Left ventricle myocardium inferior (tissue), 1 donor: Measurements from ENCODE around the gene BANK1. TPM values are rescaled to one million over a fixed set of nuclear protein-coding genes. Genes with fewer than 3 reads are reported as not detected.

ENCODE experiments used
- DNase-seq: peaks from one replicate; pipeline ENCODE4 v3.0.0-alpha.2; 2020
- H3K27ac ChIP-seq: fragments of 200-600 bp; replicated peaks from 2 replicates; pipeline ENCODE4 v1.8.0; 2021
- H3K27me3 ChIP-seq: fragments of 200-600 bp; 2 replicates; pipeline ENCODE4 v1.8.0; 2021; ENCODE audit warnings: low read depth
- H3K36me3 ChIP-seq: fragments of 200-600 bp; 2 replicates; pipeline ENCODE4 v1.8.0; 2021
- H3K4me1 ChIP-seq: fragments of 200-600 bp; 2 replicates; pipeline ENCODE4 v1.8.0; 2021
- H3K4me3 ChIP-seq: fragments of 200-600 bp; 2 replicates; pipeline ENCODE4 v1.8.0; 2021; ENCODE audit warnings: mild to moderate bottlenecking, moderate library complexity
- H3K9me3 ChIP-seq: fragments of 200-600 bp; replicated peaks from 2 replicates; pipeline ENCODE4 v1.8.0; 2021
- intact Hi-C: fragments of 100-400 bp; cut with micrococcal nuclease; formaldehyde crosslinking; loops from one replicate; pipeline ENCODE4 v1.11.0; 2022
- total RNA-seq: library from RNA; stranded (reverse); fragmentation: NEBNext Ultra II Directional; extraction: Animal tissue kit (Norgen Biotek cat#: 25700); gene quantifications from one replicate; pipeline ENCODE4 v1.2.1, GENCODE V29; 2021
- TF ChIP-seq, protein P1 (sequence below): fragments of 200-600 bp; IDR thresholded peaks from 2 replicates; pipeline ENCODE4 v1.8.0; 2021; ENCODE audit warnings: antibody characterized with exemption, mild to moderate bottlenecking, borderline replicate concordance
- donor health status: DM: no; HTN: yes; CAD: no; lungs with severe emphysema.

BANK1 gene
- total RNA-seq, 1 donor from 2014 or later: 0.08 TPM

GRCh38 chr4:102105983-102106382 is 315.5 kb downstream of the BANK1 start:
- TF ChIP-seq, protein P1, sequence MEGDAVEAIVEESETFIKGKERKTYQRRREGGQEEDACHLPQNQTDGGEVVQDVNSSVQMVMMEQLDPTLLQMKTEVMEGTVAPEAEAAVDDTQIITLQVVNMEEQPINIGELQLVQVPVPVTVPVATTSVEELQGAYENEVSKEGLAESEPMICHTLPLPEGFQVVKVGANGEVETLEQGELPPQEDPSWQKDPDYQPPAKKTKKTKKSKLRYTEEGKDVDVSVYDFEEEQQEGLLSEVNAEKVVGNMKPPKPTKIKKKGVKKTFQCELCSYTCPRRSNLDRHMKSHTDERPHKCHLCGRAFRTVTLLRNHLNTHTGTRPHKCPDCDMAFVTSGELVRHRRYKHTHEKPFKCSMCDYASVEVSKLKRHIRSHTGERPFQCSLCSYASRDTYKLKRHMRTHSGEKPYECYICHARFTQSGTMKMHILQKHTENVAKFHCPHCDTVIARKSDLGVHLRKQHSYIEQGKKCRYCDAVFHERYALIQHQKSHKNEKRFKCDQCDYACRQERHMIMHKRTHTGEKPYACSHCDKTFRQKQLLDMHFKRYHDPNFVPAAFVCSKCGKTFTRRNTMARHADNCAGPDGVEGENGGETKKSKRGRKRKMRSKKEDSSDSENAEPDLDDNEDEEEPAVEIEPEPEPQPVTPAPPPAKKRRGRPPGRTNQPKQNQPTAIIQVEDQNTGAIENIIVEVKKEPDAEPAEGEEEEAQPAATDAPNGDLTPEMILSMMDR: no peak
- Histone ChIP-seq H3K9me3 (peaks cover 59% of the 10 kb centered on the region), H3K27me3 (no peaks in the 10 kb centered on the region), H3K4me1 (no peaks in the 10 kb centered on the region), H3K4me3 (no peak overlapping the region), H3K36me3 (no peaks in the 10 kb centered on the region), H3K27ac (no peak overlapping the region)
- DNase-seq: no peak
- intact Hi-C loops: no loop called here

DNA sequence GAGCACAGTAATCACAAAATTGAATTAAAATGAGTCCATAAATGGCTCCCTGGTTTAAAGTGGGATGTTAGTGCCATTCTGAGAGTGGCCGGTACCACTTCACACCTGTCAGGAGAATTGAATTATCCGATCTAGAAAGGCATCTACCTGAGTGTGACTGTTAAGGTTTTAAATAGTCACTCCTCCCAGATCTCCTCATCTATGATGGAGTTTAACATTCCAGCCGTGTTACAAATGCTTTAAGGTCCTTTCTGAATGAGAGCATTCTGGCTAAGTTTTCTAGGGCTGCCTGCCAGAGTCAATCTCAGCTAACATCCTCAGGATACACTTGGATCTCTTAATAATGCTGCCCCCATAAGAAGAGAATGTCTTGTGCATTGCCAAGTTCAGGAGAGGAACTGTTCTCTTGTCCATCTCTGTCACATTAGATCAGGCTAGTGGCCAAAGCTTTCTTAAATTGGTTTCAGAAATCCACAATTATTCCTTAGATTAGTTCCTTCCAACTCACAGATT is 323.6 kb downstream of the BANK1 start:
- Histone ChIP-seq H3K27ac (no peak overlapping the region), H3K4me1 (no peaks in the 10 kb centered on the region), H3K36me3 (no peaks in the 10 kb centered on the region), H3K9me3 (peaks cover 31% of the 10 kb centered on the region), H3K27me3 (no peaks in the 10 kb centered on the region), H3K4me3 (no peak overlapping the region)
- intact Hi-C loops: no loop called here
- TF ChIP-seq, protein P1: no peak
- DNase-seq: no peak

GRCh38 chr4:102116121-102116520 is 325.6 kb downstream of the BANK1 start:
- no peaks in the 10 kb centered on the region for H3K4me1 ChIP-seq
- no peak overlapping the region for H3K27ac ChIP-seq
- no peaks in the 10 kb centered on the region for H3K36me3 ChIP-seq
- intact Hi-C loops: no loop called here
- no peaks in the 10 kb centered on the region for H3K27me3 ChIP-seq
- H3K9me3 ChIP-seq: peaks cover 43% of the 10 kb centered on the region
- TF ChIP-seq, protein P1: no peak
- no peak for DNase-seq
- no peak overlapping the region for H3K4me3 ChIP-seq

DNA sequence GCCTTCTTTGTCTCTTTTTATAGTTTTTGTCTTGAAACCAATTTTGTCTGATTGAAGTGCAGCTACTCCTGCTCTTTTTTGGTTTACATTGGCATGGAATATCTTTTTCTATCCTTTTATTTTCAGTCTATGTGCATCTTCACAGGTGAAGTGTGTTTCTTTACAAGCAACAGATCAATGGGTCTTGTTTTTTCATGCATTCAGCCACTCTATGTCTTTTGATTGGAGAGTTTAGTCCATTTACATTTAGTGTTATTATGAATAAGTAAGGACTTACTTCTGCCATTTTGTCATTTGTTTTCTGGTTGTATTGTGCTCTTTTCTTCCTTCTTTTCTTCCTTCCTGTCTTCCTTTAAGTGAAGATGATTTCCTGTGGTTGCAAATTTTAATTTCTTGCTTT is 330.3 kb downstream of the BANK1 start:
- intact Hi-C loops: no loop called here
- no peak for DNase-seq
- Histone ChIP-seq H3K4me3 (no peak overlapping the region), H3K27ac (no peak overlapping the region), H3K4me1 (no peaks in the 10 kb centered on the region), H3K9me3 (peaks cover 60% of the 10 kb centered on the region), H3K36me3 (no peaks in the 10 kb centered on the region), H3K27me3 (no peaks in the 10 kb centered on the region)
- TF ChIP-seq, protein P1: no peak
